Smooth muscle cell (in vitro differentiated cells): ENCODE results near the gene CDS2. TPM values are rescaled to one million over a fixed set of nuclear protein-coding genes. Genes with fewer than 3 reads are reported as not detected.

ENCODE experiments used
- DNase-seq: peaks from one replicate; lab custom pipeline; 2025; ENCODE audit not compliant: unreplicated experiment; lab: John Stamatoyannopoulos, UW
- H2AFZ ChIP-seq: fragments of 200-600 bp; sonication (generic); 2 replicates; pipeline ENCODE4 v1.6.0; 2016; ENCODE audit warnings: antibody characterized with exemption, low read depth, mild to moderate bottlenecking
- H3F3A ChIP-seq: fragments of 200-600 bp; sonication (generic); 2 replicates; pipeline ENCODE4 v1.6.0; 2017; ENCODE audit warnings: antibody characterized with exemption, low read depth
- H3K27ac ChIP-seq: fragments of 200-600 bp; sonication (generic); 2 replicates; pipeline ENCODE4 v1.5.1; 2016; ENCODE audit warnings: low read depth, mild to moderate bottlenecking
- H3K27me3 ChIP-seq: fragments of 200-600 bp; sonication (generic); 2 replicates; pipeline ENCODE4 v1.6.1; 2016; ENCODE audit warnings: low read depth, mild to moderate bottlenecking
- H3K36me3 ChIP-seq: fragments of 200-600 bp; sonication (generic); 2 replicates; pipeline ENCODE4 v1.5.1; 2016; ENCODE audit warnings: low read depth
- H3K4me1 ChIP-seq: fragments of 200-600 bp; sonication (generic); 2 replicates; pipeline ENCODE4 v1.5.1; 2016; ENCODE audit warnings: low read depth
- H3K4me2 ChIP-seq: fragments of 200-600 bp; sonication (generic); 2 replicates; pipeline ENCODE4 v1.6.0; 2016; ENCODE audit warnings: mild to moderate bottlenecking
- H3K4me3 ChIP-seq: fragments of 200-600 bp; sonication (generic); 2 replicates; pipeline ENCODE4 v1.5.1; 2016; ENCODE audit warnings: mild to moderate bottlenecking
- H3K79me2 ChIP-seq: fragments of 200-600 bp; sonication (generic); 2 replicates; pipeline ENCODE4 v1.6.0; 2016; ENCODE audit warnings: low read depth, mild to moderate bottlenecking
- H3K9ac ChIP-seq: fragments of 200-600 bp; sonication (generic); 2 replicates; pipeline ENCODE4 v1.6.0; 2016; ENCODE audit warnings: low read depth
- H3K9me3 ChIP-seq: fragments of 200-600 bp; sonication (generic); replicated peaks from 2 replicates; pipeline ENCODE4 v1.5.1; 2016; ENCODE audit warnings: low read depth
- H4K20me1 ChIP-seq: fragments of 200-600 bp; sonication (generic); 2 replicates; pipeline ENCODE4 v1.6.0; 2016; ENCODE audit warnings: low read depth
- CTCF ChIP-seq: fragments of 200-600 bp; sonication (generic); IDR thresholded peaks from 2 replicates; pipeline ENCODE4 v1.5.1; 2017; ENCODE audit warnings: borderline replicate concordance, mild to moderate bottlenecking, antibody characterized with exemption; ENCODE audit not compliant: insufficient read depth, poor library complexity, severe bottlenecking
- WGBS: methylation state at CpG from one replicate; pipeline ENCODE4 v1.1.7; 2016; ENCODE audit warnings: low lambda C conversion rate; 5-methylcytosine and 5-hydroxymethylcytosine counted together
- polyA plus RNA-seq: library from polyadenylated mRNA; unstranded; fragments of >200 nt; fragmentation: Nextera tagmentation; extraction: Ambion mirVana; gene quantifications from 2 replicates; pipeline ENCODE4 v1.2.1, GENCODE V29; 2016
- total RNA-seq: library from RNA; depleted of rRNA; stranded (reverse); fragments of >200 nt; gene quantifications from 2 replicates; pipeline ENCODE4 v1.2.3, GENCODE V29; 2014

Gene CDS2
- total and polyA plus RNA-seq, 2 experiments from 2014 or later, result 24.9 to 25.9 TPM

- H4K20me1 ChIP-seq, result peaks cover 88% of the 10 kb centered on the region
- no peak for DNase-seq
- H3K4me2 ChIP-seq, result no peak overlapping the region
- H3K27me3 ChIP-seq, result no peaks in the 10 kb centered on the region
- H3K36me3 ChIP-seq, result no peaks in the 10 kb centered on the region
- no peak for TF ChIP-seq CTCF
- no peak overlapping the region for H3K9ac ChIP-seq
- H3K4me3 ChIP-seq, result no peak overlapping the region
- peaks cover 76% of the 10 kb centered on the region for H3K79me2 ChIP-seq
- H2AFZ ChIP-seq, result no peak overlapping the region
- H3K4me1 ChIP-seq, result peaks cover 12% of the 10 kb centered on the region
- H3F3A ChIP-seq, result no peaks in the 10 kb centered on the region
- no peaks in the 10 kb centered on the region for H3K9me3 ChIP-seq
- over 99% methylated on average over 6 of the region's 6 CpGs for WGBS
- H3K27ac ChIP-seq, result no peak overlapping the region
These were observed 7.2 kb downstream of the CDS2 start for GRCh38 chr20:5133998-5134397.

GRCh38 chr20:5135363-5136012 is 8.7 kb downstream of the CDS2 start:
- TF ChIP-seq CTCF, result no peak
- H3K4me1 ChIP-seq, result peaks cover 12% of the 10 kb centered on the region
- peak overlapping the region; percentile 26 for H3K27ac ChIP-seq
- H3K9ac ChIP-seq, result no peak overlapping the region
- no peak overlapping the region for H3K4me3 ChIP-seq
- no peak overlapping the region for H2AFZ ChIP-seq
- H4K20me1 ChIP-seq, result peaks cover 89% of the 10 kb centered on the region
- no peaks in the 10 kb centered on the region for H3F3A ChIP-seq
- H3K79me2 ChIP-seq, result peaks cover 70% of the 10 kb centered on the region
- H3K36me3 ChIP-seq, result no peaks in the 10 kb centered on the region
- 86% methylated on average over 4 of the region's 4 CpGs for WGBS
- DNase-seq, result no peak
- H3K4me2 ChIP-seq, result no peak overlapping the region
- no peaks in the 10 kb centered on the region for H3K27me3 ChIP-seq
- H3K9me3 ChIP-seq, result no peaks in the 10 kb centered on the region

- H3K36me3 ChIP-seq, result no peaks in the 10 kb centered on the region
- H3K4me3 ChIP-seq, result no peak overlapping the region
- H3F3A ChIP-seq, result no peaks in the 10 kb centered on the region
- H3K9me3 ChIP-seq, result no peaks in the 10 kb centered on the region
- no peaks in the 10 kb centered on the region for H3K27me3 ChIP-seq
- peak overlapping the region; percentile 30 for H3K4me2 ChIP-seq
- no peak for DNase-seq
- TF ChIP-seq CTCF, result no peak
- peaks cover 69% of the 10 kb centered on the region for H3K79me2 ChIP-seq
- H4K20me1 ChIP-seq, result peaks cover 92% of the 10 kb centered on the region
- peak overlapping the region; percentile 11 for H3K9ac ChIP-seq
- peaks cover 12% of the 10 kb centered on the region for H3K4me1 ChIP-seq
- 38% methylated on average over 4 of the region's 4 CpGs for WGBS
- peak overlapping the region; percentile 26 for H3K27ac ChIP-seq
- no peak overlapping the region for H2AFZ ChIP-seq
These were observed 9.3 kb downstream of the CDS2 start for GRCh38 chr20:5136096-5136495.

- no peak for TF ChIP-seq CTCF
- H4K20me1 ChIP-seq, result peaks cover 95% of the 10 kb centered on the region
- H3K79me2 ChIP-seq, result peaks cover 55% of the 10 kb centered on the region
These were observed 13.4 kb downstream of the CDS2 start for GRCh38 chr20:5140195-5140594.

More at GRCh38 chr20:5140195-5140594, 13.4 kb downstream of the CDS2 start:
- Histone ChIP-seq H3K27me3 (no peaks in the 10 kb centered on the region), H3K36me3 (no peaks in the 10 kb centered on the region), H3F3A (no peaks in the 10 kb centered on the region), H3K27ac (no peak overlapping the region), H3K4me1 (peaks cover 12% of the 10 kb centered on the region), H3K9me3 (no peaks in the 10 kb centered on the region), H3K9ac (no peak overlapping the region), H3K4me2 (no peak overlapping the region), H3K4me3 (no peak overlapping the region), H2AFZ (no peak overlapping the region)
- no peak for DNase-seq
